Nephron progenitor cell (in vitro differentiated cells): ENCODE measurements around the gene IFNW1.
"Not testable (repeated sequence)": the region's sequence is repeated elsewhere in the genome, so short reads cannot be mapped to it uniquely, and the experiment has no call there.

Source experiments
- DNase-seq: peaks from one replicate; pipeline ENCODE4 v3.0.0; 2021
- H3K27ac Mint-ChIP-seq: 2 replicates; pipeline ENCODE4 v1.8.0; 2021; ENCODE audit warnings: mild to moderate bottlenecking, moderate library complexity, mixed read lengths
- H3K27me3 Mint-ChIP-seq: 2 replicates; pipeline ENCODE4 v1.8.0; 2021; ENCODE audit warnings: mild to moderate bottlenecking, low read depth, mixed read lengths; ENCODE audit not compliant: poor library complexity
- H3K36me3 Mint-ChIP-seq: 2 replicates; pipeline ENCODE4 v1.8.0; 2021; ENCODE audit warnings: low read depth, mixed read lengths
- H3K4me1 Mint-ChIP-seq: 2 replicates; pipeline ENCODE4 v1.8.0; 2021; ENCODE audit warnings: mixed read lengths
- H3K4me3 Mint-ChIP-seq: 2 replicates; pipeline ENCODE4 v1.8.0; 2021; ENCODE audit warnings: mild to moderate bottlenecking, moderate library complexity, mixed read lengths
- H3K9me3 Mint-ChIP-seq: 2 replicates; pipeline ENCODE4 v1.8.0; 2021; ENCODE audit warnings: mild to moderate bottlenecking, moderate library complexity, mixed read lengths
- CTCF ChIP-seq: fragments of 200-600 bp; sonication (generic); IDR thresholded peaks from 2 replicates; pipeline ENCODE4 v1.5.0; 2021; ENCODE audit warnings: antibody characterized with exemption

IFNW1 gene

GRCh38 chr9:21137020-21137419 is 4.6 kb downstream of the IFNW1 start:
- TF ChIP-seq CTCF, result no peak
- DNase-seq, result no peak
- Mint-ChIP-seq H3K4me1 (no peaks in the 10 kb centered on the region), H3K27me3 (peaks cover 6% of the 10 kb centered on the region), H3K4me3 (no peak overlapping the region), H3K27ac (no peak overlapping the region), H3K9me3 (no peaks in the 10 kb centered on the region), H3K36me3 (no peaks in the 10 kb centered on the region)

GRCh38 chr9:21135736-21136135 is 5.9 kb downstream of the IFNW1 start:
- peaks cover 3% of the 10 kb centered on the region for H3K27me3 Mint-ChIP-seq
- DNase-seq, result no peak
- no peak overlapping the region for H3K27ac Mint-ChIP-seq
- TF ChIP-seq CTCF, result no peak
- H3K9me3 Mint-ChIP-seq, result no peaks in the 10 kb centered on the region
- no peaks in the 10 kb centered on the region for H3K4me1 Mint-ChIP-seq
- no peaks in the 10 kb centered on the region for H3K36me3 Mint-ChIP-seq
- H3K4me3 Mint-ChIP-seq, result no peak overlapping the region

GRCh38 chr9:21128186-21128585 is 13.4 kb downstream of the IFNW1 start:
- H3K4me1 Mint-ChIP-seq, H3K36me3 Mint-ChIP-seq, DNase-seq, H3K27ac Mint-ChIP-seq, H3K4me3 Mint-ChIP-seq, H3K27me3 Mint-ChIP-seq: not testable (repeated sequence)
- peaks cover 18% of the 10 kb centered on the region for H3K9me3 Mint-ChIP-seq

GRCh38 chr9:21121595-21122251 is 19.9 kb downstream of the IFNW1 start:
- no peak overlapping the region for H3K4me3 Mint-ChIP-seq
- peaks cover 7% of the 10 kb centered on the region for H3K27me3 Mint-ChIP-seq
- H3K27ac Mint-ChIP-seq, result no peak overlapping the region
- no peak for DNase-seq
- H3K9me3 Mint-ChIP-seq, result peaks cover 1% of the 10 kb centered on the region
- TF ChIP-seq CTCF, result no peak
- no peaks in the 10 kb centered on the region for H3K36me3 Mint-ChIP-seq
- no peaks in the 10 kb centered on the region for H3K4me1 Mint-ChIP-seq

- no peaks in the 10 kb centered on the region for H3K9me3 Mint-ChIP-seq
- no peak overlapping the region for H3K4me3 Mint-ChIP-seq
- H3K27me3 Mint-ChIP-seq, result peaks cover 7% of the 10 kb centered on the region
- no peaks in the 10 kb centered on the region for H3K36me3 Mint-ChIP-seq
- TF ChIP-seq CTCF, result no peak
- no peaks in the 10 kb centered on the region for H3K4me1 Mint-ChIP-seq
- H3K27ac Mint-ChIP-seq, result no peak overlapping the region
- DNase-seq, result no peak
Measured at GRCh38 chr9:21121079-21121478, 20.6 kb downstream of the IFNW1 start.

- no peaks in the 10 kb centered on the region for H3K36me3 Mint-ChIP-seq
Measured at GRCh38 chr9:21119093-21119770, 22.4 kb downstream of the IFNW1 start.

More at GRCh38 chr9:21119093-21119770, 22.4 kb downstream of the IFNW1 start:
- TF ChIP-seq CTCF, result no peak
- Mint-ChIP-seq H3K4me3 (no peak overlapping the region), H3K4me1 (no peaks in the 10 kb centered on the region), H3K9me3 (no peaks in the 10 kb centered on the region), H3K27ac (no peak overlapping the region), H3K27me3 (peaks cover 7% of the 10 kb centered on the region)
- DNase-seq, result no peak
